HG02884 (cell line): ENCODE measurements around the gene USP11.

Source experiments
- ATAC-seq: cut with Tn5 transposase; IDR thresholded peaks from one replicate; pipeline ENCODE4 v1.9.1; 2021; ENCODE audit warnings: mild to moderate bottlenecking, moderate library complexity; ENCODE audit not compliant: unreplicated experiment

USP11 gene

DNA sequence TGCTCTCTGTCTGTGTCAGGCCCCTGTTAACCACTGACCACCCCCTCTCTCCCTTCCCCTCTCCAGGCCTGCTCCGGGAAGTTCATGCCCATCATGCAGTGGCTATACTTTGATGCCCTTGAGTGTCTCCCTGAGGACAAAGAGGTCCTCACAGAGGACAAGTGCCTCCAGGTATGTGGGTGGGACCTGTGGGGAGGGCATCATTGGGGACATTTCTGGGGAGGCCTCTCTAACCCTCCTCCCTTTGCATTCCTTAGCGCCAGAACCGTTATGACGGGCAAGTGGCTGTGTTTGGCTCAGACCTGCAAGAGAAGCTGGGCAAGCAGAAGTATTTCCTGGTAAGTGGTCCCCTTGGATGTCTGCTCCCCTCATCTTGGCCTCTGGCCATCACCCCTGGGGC is 29.9 kb upstream of the USP11 start:
- ATAC-seq, result no peak

DNA sequence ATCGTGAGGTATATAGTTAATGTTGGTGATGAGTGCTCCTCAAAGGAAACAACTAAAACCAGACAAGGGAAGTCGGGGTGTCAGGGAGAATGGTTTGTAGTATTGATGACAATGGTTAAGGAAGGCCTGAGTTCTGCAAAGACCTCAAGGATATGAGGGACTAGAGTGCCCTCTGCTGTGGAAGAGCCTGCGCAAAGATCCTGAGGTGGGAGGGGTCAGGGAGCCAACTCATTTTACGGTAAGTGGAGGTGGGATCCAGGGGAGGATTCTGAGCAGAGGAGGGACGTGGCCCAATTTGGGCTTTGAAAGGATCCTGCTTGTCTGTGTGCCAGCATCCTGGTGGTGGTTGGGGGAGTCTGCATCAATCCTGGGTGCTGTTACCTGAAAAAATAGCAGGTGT is 27.8 kb upstream of the USP11 start:
- no peak for ATAC-seq

DNA sequence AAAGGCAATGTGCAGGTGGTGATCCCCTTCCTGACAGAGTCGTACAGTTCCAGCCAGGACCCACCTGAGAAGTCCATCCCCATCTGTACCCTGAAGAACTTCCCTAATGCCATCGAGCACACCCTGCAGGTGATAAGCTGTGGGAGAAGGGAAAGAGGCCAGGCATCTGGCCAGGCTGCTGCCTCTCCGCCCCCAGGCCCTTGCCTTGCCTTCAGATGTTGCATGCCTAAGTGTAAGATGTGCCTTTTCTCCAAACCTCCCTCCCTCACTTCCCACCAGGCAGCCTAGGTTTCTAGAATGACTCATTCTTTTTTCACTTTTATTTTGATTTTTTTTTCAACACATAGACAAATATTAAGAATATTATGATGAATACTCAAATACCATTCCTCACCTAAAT is 26.5 kb upstream of the USP11 start:
- ATAC-seq, result no peak

DNA sequence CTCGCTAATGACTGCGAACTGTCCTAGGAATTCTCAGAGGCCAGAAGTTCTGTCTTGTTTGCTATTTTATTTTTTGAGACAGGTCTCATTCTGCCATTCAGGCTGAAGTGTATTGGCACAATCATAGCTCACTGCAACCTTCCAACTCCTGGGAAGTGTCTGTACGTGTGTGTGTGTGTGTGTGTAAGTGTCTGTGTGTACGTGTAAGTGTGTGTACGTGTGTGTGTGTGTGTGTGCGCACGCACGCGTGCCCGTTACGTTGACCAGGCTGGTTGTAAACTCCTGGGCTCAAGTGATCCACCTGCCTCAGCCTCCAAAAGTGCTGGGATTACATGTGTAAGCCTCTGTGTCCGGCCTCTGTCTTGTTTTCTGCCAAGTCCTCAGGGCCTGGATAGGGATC is 24.7 kb upstream of the USP11 start:
- ATAC-seq, result no peak

DNA sequence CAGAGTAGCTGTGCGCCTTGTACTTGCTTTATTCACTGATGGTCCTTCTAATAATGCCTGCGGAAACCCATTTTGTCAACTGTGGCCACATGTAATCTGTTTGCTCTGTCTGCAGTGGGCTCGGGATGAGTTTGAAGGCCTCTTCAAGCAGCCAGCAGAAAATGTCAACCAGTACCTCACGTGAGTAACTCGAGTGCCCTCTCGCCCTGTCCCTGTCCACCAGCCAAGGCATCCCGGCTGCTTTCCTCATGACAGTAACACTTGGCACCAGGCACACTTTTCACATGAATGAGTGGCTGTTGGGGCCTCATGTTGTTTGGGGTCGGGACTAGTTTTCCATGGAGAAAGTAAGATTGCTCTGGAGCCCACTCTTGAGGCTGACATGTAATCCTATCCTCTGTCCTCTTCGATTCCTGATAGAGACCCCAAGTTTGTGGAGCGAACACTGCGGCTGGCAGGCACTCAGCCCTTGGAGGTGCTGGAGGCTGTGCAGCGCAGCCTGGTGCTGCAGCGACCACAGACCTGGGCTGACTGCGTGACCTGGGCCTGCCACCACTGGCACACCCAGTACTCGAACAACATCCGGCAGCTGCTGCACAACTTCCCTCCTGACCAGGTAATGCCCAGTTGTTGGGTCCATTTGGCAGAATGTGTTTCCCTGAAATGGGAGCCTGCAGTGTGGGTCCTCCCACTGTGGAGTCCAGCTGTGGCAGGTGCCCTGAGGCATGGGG is 23.1 kb upstream of the USP11 start:
- ATAC-seq, result no peak

DNA sequence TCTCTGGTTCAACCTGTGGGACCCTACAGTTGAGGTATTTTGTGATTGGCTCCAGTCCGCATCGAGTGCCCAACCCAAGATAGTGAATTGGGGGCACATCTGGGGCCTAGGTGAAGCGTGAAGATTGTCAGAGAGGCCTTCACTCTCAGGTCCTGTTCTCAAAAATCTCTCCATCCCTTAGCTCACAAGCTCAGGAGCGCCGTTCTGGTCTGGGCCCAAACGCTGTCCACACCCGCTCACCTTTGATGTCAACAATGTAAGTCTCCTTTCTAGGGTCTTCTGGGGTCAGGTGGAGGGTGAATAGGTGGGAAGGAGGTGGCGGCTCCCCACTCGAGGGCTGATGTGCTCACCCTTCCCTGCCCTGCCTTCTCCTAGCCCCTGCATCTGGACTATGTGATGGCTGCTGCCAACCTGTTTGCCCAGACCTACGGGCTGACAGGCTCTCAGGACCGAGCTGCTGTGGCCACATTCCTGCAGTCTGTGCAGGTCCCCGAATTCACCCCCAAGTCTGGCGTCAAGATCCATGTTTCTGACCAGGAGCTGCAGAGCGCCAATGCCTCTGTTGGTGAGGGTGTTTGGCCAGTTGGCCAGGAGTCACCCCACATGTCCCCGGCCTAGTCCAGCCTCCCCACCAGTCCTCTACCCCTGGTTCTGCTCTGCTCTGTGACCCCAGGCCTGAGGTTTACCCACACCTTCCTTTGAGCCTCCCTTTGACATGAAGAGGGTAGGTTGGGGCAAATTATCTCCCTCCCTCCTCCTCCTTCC is 22.0 kb upstream of the USP11 start:
- no peak for ATAC-seq

DNA sequence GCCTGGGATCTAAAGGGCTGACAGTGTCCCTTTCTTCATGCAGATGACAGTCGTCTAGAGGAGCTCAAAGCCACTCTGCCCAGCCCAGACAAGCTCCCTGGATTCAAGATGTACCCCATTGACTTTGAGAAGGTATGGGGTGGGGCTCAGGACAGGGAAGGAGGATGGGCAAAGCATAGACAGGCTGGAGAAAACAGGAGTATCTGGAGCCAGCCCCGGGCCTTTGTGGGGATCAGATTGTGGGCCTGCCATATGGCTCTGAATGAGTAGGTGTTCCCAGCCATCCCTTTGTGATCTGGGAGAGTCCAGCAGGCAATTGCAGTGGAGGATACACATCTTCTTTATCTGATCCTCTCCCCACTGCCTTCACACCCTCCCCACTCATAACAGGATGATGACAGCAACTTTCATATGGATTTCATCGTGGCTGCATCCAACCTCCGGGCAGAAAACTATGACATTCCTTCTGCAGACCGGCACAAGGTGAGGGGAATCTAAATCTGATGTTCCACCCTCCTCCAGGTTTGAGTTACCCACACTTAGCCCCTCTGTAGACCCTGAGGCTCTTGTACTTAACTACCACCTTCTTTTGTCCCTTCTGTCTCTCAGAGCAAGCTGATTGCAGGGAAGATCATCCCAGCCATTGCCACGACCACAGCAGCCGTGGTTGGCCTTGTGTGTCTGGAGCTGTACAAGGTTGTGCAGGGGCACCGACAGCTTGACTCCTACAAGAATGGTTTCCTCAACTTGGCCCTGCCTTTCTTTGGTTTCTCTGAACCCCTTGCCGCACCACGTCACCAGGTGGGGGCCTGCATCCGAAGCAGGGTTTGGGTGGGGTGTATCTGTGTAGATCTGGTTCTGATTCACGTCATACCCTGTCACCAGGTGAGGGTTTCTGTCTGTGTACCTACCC is 20.2 kb upstream of the USP11 start:
- ATAC-seq, result no peak

DNA sequence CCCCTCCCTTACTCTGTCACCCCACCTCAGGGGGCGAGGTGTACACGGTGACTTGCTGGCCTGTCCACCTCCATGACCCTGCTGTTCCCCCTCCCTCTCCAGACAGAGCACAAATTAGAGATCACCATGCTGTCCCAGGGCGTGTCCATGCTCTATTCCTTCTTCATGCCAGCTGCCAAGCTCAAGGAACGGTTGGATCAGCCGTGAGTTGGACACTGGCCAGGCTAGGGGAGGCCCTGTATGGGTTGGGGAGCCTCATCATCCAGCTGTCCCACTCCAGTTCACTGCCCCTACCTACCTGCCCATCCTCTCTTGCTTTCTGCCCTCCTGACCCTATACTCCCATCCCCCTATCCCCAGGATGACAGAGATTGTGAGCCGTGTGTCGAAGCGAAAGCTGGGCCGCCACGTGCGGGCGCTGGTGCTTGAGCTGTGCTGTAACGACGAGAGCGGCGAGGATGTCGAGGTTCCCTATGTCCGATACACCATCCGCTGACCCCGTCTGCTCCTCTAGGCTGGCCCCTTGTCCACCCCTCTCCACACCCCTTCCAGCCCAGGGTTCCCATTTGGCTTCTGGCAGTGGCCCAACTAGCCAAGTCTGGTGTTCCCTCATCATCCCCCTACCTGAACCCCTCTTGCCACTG is 18.3 kb upstream of the USP11 start:
- no peak for ATAC-seq

DNA sequence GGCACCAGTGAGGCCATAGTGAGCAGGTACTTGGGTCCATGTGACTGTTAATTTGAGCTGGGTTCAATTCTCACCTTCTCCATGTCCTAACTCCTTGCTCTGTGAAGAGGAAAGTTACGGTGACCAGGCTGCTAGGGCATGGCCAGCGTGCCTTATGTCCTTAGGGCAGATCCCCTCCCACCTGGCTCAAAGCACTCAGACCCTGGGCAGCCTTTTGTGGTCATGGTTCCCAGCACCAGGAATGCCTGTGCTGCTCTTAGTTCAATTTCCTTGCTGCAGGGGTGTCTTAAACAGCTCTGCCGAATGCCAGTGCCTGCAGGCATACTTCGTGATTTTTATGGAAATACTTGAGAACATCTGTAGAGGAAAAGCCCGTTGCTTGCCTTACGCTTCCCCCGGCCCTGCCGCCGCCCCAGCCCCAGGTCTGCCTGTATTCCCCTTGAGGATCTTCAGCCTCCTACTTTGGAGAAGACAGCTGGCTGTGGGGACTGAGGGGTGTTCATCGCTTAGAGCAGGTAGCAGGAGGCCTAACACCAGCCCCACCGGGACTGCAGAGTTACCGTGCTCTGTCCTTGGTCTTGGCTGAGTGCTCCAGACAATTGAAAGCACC is 17.4 kb upstream of the USP11 start:
- no peak for ATAC-seq

DNA sequence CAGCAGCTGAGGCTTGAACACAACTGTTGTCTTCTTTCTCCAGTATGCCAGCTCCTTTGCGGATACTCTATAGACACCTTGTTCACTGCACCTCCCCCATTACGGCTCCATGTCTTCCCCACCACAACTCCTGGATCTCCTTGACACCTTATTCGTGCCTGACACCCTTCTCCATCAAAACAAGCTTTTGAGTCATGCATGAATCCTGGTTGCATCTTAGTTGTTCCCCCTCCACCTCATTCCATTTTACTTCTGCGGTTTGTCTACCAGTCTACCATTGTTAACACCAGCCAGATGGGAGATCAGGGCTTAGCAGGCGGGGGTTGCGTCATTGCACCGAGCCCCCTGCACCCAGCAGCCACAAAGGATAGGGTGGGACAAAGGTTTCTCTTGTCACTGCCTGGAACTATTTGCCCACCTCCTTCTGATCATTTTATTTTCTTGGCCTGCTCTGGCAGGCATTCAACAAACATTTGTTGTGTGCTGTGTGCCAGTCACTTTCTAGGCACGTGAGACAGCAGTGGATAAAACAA is 16.4 kb upstream of the USP11 start:
- no peak for ATAC-seq

DNA sequence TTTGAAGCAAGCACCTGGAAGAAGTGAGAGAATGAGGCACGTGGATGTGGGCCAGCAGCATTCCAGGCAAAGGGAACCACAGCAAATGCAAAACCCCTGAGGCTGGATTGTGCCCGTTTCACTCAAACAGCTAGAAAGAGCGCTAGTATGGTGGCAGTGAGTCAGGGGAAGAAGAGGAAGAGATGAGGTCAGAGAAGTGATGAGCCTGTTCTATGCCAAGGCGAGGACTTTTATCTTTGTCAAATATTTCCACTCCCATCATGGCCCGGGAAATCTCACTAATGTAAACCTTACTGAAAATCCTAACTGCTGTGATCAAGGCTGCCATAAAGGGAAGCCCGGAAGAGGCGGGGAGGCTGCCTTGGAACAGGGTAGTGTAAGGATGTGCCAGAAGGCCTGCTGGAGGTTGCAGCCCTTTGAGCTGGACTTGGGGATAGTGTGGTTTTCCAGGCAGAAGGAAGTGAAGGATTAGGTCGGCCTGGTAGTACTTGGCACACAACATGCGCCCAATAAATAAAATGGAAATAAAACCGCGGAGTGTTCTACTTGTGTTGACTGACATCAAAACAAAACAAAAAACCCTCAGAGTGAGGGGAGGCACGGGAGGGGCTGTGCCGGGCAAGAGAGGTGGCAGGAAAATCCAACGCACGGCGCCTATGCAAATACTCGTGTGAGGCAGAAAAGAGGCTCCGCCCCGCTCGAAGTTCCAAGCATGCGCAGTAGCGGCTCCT is 15.5 kb upstream of the USP11 start:
- ATAC-seq, result no peak

DNA sequence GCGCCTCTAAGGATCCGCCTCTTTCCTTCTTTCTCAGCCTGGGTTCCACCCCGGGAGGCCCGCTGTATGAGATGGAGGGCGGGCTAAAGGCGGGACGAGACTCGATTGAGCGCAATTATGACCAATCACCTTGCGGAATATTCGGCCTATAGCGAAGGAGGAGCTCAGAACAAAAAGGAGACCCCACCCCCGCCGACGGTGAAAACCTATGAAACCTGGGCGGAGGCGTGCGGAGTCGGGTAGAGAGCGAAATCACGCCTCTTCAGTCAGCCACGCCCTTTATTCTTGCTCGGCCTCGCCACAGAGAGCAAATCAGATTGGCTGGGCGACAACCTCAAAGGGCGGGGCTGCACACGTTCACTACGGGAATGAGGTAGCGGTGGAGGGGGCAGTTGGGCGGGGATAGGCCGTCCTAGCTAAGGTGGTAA is 14.9 kb upstream of the USP11 start:
- ATAC-seq, result peak; percentile 86

DNA sequence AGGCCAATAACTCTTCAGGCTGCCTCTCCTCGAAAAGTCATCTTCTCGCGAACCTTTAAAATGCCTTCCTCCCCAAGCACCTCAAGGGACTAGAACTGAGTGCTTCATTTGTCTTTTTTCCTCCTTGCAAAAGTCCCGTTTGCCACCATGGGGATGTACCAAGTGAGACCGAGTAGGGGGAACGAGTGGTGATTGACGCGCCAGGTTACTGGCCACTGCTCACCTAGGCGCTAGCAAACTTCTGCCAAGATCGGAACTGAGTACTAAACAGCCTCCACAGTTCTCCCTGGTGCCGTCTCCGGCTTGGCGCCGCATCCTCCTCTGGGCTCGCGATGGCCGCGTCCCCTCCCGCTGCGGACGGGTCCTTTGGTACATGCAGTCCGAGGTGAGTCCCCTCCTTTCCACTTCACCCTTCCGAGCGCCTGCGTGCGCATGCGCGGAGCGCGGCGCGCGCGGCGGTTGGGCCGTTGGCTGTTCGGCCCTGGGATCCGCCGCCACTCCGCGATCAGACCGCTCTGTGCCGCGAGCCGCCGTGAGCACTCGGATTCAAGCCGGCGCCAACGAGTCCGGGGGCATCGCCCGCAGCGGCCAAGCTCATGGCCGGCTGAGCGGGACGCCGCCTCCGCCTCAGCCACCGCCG is 14.4 kb upstream of the USP11 start, which contains the start of gene CDK16:
Gene CDK16 (plus strand): TSS at position 402 of the 640 bp plus-strand sequence. CDS start 4,877 bp downstream, outside the sequence.
- peak; percentile 34 for ATAC-seq

DNA sequence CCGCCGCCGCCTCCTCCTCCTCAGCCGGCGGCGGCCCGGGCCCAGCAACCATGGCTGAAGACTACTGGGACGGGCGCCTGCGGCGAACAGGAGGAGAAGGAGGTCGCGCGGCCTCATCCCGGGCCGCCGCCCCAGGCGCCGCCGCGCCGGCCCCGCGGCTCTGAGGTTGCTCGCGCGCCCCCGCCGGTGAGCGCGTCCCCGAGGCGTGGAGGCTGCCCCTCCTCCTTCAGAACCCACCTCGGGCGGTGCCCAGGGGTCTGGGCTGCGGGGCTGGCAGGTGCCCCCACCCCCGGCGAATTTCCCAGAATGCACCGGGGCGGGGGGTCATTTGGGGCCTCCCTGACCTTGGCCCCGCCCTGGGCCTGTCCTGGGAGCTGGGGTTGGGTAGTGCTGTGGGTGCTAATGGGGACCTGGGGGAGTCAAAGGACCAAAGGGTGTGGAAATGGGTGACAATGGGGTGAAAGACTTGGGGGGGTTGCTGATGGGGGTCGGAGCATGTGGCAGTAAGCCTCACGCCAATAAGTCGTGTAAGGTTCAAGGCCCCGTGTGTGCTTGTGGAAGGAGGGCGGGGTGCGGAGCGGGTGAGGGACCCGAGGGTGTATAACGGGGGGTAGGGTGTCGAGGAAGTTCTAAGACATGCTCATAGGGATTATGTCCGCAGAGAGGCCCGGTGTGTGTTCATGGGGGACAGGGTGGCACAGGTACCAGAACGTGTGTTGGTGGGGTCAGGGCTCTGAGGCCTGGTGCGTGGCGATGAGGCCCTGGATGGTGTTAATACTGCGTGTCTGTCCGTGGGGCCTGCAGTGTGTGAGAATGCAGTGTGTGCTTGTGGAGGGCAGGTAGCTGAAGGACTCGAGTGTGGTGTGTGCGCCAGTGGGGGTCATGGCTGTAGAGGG is 13.6 kb upstream of the USP11 start:
- no peak for ATAC-seq

DNA sequence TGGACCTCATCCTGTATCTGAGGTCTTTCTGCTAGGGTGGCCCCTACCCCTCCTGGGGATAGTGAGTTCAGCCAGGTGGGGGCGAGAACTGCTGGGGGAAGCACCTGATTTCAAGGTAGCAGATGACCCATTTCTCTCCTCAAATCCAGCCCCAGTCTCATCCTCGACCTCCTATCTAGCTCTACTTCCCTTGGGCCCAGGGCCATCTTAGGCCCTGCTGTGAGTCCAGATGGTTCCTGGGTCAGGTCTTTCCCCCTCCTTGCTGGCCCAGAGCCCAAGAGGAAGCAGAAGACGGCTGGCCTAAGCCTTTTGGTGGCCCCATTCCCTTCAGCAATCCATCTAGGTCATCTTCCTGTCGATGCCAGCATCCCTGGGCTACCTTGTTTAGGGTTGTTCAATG is 11.1 kb upstream of the USP11 start:
- no peak for ATAC-seq

DNA sequence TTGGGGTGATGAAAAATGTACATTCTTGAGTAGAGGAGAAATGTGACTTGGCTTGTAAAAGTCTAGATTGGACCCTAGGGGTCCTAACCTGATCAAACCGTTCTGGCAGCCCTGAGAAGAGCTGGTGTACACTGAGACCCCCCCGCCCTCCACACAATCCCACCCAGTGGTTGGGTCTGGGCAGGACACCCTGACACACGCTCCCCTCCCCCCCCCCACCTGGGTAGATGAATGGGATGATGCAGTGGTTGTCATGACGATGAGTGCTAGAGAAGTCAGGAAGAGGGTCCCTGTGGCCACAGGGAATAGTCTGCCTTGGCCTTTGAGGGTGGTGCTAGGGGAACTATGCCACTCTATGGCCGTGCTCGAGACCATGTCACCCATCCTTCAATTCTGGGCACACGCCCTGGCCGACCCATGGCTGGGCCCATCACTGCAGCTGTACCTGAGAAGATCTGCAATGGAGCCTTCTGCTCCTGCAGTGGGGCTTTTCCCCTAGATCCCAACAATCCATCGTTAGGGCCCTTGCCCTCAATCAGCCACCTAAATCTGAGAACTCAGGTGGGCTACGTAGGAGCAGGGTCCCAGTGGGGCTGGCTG is 10.0 kb upstream of the USP11 start:
- no peak for ATAC-seq

DNA sequence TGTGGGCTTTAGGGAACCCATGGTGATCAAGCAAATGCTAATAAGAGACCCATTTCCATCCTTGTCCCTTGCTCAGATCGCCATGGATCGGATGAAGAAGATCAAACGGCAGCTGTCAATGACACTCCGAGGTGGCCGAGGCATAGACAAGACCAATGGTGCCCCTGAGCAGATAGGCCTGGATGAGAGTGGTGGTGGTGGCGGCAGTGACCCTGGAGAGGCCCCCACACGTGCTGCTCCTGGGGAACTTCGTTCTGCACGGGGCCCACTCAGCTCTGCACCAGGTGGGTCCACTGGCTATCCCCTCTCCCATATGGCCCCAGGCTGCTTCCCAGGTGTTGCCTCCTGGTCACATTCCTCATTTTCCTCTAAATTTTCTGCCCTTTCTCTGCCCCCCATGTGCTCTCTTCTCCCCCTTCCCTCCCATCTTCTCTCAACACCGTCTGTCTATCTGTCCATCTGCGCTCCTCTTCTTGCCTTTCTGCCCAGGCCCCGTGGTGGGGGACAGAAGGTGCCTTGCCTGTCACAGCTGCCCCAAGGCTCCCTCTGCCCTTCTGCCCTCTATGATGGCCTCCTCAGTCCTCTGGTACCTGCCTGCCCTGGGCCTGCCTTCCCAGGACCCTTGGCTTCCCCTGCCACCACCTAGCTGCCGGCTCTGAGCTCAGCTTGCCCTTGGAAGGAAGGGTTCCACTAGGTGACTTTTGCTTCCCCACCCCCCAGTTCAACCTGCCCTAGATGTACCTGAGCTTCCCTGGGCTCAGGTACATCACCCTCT is 9.1 kb upstream of the USP11 start:
- ATAC-seq, result no peak
